ENCODE data around the gene XXYLT1.

DNA sequence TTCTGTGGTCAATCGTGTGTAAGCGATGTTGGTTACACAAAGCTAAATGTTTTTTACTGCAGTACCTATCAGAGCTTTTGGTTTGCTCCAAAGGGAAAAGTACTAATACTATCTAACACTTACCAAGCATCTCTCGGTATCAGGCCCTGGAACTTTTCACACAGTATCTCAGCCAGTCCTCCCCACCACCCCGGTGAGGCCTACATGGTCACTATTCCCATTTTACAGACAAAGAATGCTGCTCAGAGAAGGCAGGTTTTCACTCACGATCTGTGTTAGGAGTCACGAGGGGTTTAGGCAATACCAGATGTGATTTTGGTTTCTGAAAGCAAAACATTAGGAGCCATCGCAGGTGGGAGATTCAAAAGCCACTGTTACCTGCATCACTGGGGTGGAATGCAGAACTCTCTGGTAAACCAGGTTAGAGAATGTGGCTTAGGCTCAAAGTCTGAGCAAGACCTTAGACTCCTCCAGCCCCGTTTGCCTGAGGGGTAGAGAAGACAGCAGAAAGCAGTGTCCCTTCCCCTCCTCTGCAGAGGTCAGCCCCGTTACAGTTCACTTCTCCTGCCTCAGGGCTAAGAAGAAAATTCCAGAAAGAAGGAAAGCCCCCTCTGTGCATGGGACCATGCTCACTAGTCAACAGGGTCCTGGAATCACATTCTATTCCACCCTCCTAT lies 57.2 kb downstream of the XXYLT1 start:
- TF ChIP-seq, protein P1, sequence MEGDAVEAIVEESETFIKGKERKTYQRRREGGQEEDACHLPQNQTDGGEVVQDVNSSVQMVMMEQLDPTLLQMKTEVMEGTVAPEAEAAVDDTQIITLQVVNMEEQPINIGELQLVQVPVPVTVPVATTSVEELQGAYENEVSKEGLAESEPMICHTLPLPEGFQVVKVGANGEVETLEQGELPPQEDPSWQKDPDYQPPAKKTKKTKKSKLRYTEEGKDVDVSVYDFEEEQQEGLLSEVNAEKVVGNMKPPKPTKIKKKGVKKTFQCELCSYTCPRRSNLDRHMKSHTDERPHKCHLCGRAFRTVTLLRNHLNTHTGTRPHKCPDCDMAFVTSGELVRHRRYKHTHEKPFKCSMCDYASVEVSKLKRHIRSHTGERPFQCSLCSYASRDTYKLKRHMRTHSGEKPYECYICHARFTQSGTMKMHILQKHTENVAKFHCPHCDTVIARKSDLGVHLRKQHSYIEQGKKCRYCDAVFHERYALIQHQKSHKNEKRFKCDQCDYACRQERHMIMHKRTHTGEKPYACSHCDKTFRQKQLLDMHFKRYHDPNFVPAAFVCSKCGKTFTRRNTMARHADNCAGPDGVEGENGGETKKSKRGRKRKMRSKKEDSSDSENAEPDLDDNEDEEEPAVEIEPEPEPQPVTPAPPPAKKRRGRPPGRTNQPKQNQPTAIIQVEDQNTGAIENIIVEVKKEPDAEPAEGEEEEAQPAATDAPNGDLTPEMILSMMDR (IDR thresholded peaks at IDR 0.05) = no peak
- TF ChIP-seq POLR2A (IDR thresholded peaks at IDR 0.05) = no peak
